H1 (cell line): ENCODE measurements around the gene MRM2.

Experiments used
- BACH1 ChIP-seq: IDR thresholded peaks from 2 replicates; pipeline ENCODE4 v1.6.1; 2012; ENCODE audit warnings: low read length, improper control_type of control experiment
- CTCF ChIP-seq, 3 experiments: IDR thresholded peaks; 1 replicate in 2 of 3; 2 replicates in 1 of 3; pipeline versions ENCODE4 v1.5.1 to v1.6.1; 2011; ENCODE audit warnings: low read length in 3 of 3, mild to moderate bottlenecking in 3 of 3, inconsistent platforms in 2 of 3, low read depth in 1 of 3, moderate library complexity in 1 of 3; ENCODE audit not compliant: insufficient read depth in 1 of 3; ENCODE audit errors: control extremely low read depth in 1 of 3
- EP300 ChIP-seq, 2 experiments: IDR thresholded peaks; 1 replicate in 1 of 2; 2 replicates in 1 of 2; pipeline ENCODE4 v1.6.1; 2011 to 2012; ENCODE audit warnings: low read depth in 2 of 2, low read length in 2 of 2, mild to moderate bottlenecking in 2 of 2, borderline replicate concordance in 1 of 2, inconsistent platforms in 1 of 2, moderate library complexity in 1 of 2
- EZH2 ChIP-seq: fragments of 200-600 bp; sonication (generic); IDR thresholded peaks from 2 replicates; pipeline ENCODE4 v1.7.1; 2012; ENCODE audit warnings: low read depth, mild to moderate bottlenecking, moderate library complexity, low read length, inconsistent platforms; ENCODE audit not compliant: severe bottlenecking
- JUND ChIP-seq: IDR thresholded peaks from 2 replicates; pipeline ENCODE4 v1.6.1; 2011; ENCODE audit warnings: mild to moderate bottlenecking, improper control_type of control experiment, low read length
- POLR2AphosphoS5 ChIP-seq: IDR thresholded peaks from 2 replicates; pipeline ENCODE4 v1.6.1; 2011; ENCODE audit warnings: low read depth, low read length
- TAF1 ChIP-seq: IDR thresholded peaks from 2 replicates; pipeline ENCODE4 v1.6.1; 2011; ENCODE audit warnings: mild to moderate bottlenecking, low read depth, low read length
- ZNF274 ChIP-seq: IDR thresholded peaks from 2 replicates; pipeline ENCODE4 v1.7.0; 2012; ENCODE audit warnings: low read length, borderline replicate concordance; ENCODE audit errors: extremely low read depth
- TF ChIP-seq, protein P1 (sequence below): IDR thresholded peaks from 2 replicates; pipeline ENCODE4 v1.6.1; 2011; ENCODE audit warnings: low read length, improper control_type of control experiment

DNA sequence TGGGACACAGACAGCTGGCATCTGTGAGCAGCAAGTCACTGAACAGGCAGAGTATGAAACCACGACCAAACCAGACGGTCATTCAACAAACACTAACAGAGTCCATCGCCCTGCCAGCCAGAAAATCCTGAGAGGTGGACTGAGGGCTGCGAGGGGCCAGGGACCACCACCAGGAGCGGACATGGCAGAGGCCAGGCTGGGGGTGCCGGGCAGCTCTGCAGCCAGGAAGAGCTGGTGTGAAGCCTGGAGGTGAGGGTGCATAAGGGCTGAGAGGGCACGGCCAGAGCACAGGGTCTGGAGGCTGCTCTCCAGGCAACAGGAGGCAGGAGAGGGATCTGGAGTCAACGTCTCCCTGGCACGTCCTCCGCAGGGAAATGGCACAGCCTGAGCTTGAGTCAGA, 24.8 kb downstream of the MRM2 start:
- TF ChIP-seq TAF1 = no peak
- TF ChIP-seq CTCF (IDR thresholded peaks at IDR 0.05; ENCODE audit: control extremely low read depth in 1 of 3, insufficient read depth in 1 of 3, low read depth in 1 of 3, low read length in 3 of 3) = no peak
- TF ChIP-seq JUND = no peak
- TF ChIP-seq BACH1 = no peak
- no peak for TF ChIP-seq EP300 (IDR thresholded peaks at IDR 0.05; ENCODE audit: borderline replicate concordance in 1 of 2, low read depth in 2 of 2, low read length in 2 of 2)
- no peak for TF ChIP-seq ZNF274
- no peak for TF ChIP-seq POLR2AphosphoS5
- TF ChIP-seq, protein P1, sequence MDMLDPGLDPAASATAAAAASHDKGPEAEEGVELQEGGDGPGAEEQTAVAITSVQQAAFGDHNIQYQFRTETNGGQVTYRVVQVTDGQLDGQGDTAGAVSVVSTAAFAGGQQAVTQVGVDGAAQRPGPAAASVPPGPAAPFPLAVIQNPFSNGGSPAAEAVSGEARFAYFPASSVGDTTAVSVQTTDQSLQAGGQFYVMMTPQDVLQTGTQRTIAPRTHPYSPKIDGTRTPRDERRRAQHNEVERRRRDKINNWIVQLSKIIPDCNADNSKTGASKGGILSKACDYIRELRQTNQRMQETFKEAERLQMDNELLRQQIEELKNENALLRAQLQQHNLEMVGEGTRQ = no peak
- no peak for TF ChIP-seq EZH2
